SK-N-SH treated with all-trans-retinoic acid at 6 μM for 48 hours (cell line): ENCODE measurements around the gene NATD1.

Experiments used
- ATAC-seq: fragments of 200-7000 bp; cut with Tn5 transposase; 3 replicates; pipeline ENCODE4 v1.9.1; 2020; ENCODE audit warnings: mild to moderate bottlenecking, moderate library complexity
- ARNTL ChIP-seq: fragments of 450-650 bp; formaldehyde crosslinking; IDR thresholded peaks from 2 replicates; pipeline ENCODE4 v1.5.0; 2020; ENCODE audit warnings: low read depth, mild to moderate bottlenecking, moderate library complexity, borderline replicate concordance
- BACH2 ChIP-seq: fragments of 250-450 bp; sonication (Bioruptor Pico); IDR thresholded peaks from 2 replicates; pipeline ENCODE4 v1.9.0; 2021; ENCODE audit warnings: mild to moderate bottlenecking, borderline replicate concordance
- CSDC2 ChIP-seq: fragments of 250-450 bp; sonication (Bioruptor Pico); IDR thresholded peaks from 2 replicates; pipeline ENCODE4 v1.5.0; 2020; ENCODE audit warnings: mild to moderate bottlenecking, moderate library complexity
- ESRRG ChIP-seq: fragments of 250-450 bp; sonication (Bioruptor Pico); IDR thresholded peaks from 2 replicates; pipeline ENCODE4 v1.6.1; 2021; ENCODE audit warnings: mild to moderate bottlenecking
- ISL1 ChIP-seq: fragments of 250-450 bp; sonication (Bioruptor Pico); IDR thresholded peaks from 2 replicates; pipeline ENCODE4 v2.1.2; 2022; ENCODE audit warnings: mild to moderate bottlenecking, moderate library complexity
- OSR1 ChIP-seq: fragments of 250-450 bp; sonication (Bioruptor Pico); IDR thresholded peaks from 2 replicates; pipeline ENCODE4 v1.8.0; 2022; ENCODE audit warnings: moderate library complexity, mild to moderate bottlenecking, inconsistent platforms
- PPARA ChIP-seq: fragments of 250-450 bp; sonication (Bioruptor Pico); IDR thresholded peaks from 2 replicates; pipeline ENCODE4 v1.5.0; 2020; ENCODE audit warnings: mild to moderate bottlenecking, borderline replicate concordance
- RARB ChIP-seq: fragments of 250-450 bp; sonication (Bioruptor Pico); IDR thresholded peaks from 2 replicates; pipeline ENCODE4 v1.8.0; 2021; ENCODE audit warnings: mild to moderate bottlenecking, moderate library complexity
- TCF4 ChIP-seq: fragments of 250-450 bp; sonication (Bioruptor Pico); IDR thresholded peaks from 2 replicates; pipeline ENCODE4 v1.8.0; 2021; ENCODE audit warnings: mild to moderate bottlenecking, moderate library complexity, borderline replicate concordance
- TOX ChIP-seq: fragments of 250-450 bp; sonication (Bioruptor Pico); IDR thresholded peaks from 2 replicates; pipeline ENCODE4 v1.8.0; 2021; ENCODE audit warnings: mild to moderate bottlenecking, moderate library complexity, borderline replicate concordance
- TSHZ2 ChIP-seq: fragments of 250-450 bp; sonication (Bioruptor Pico); IDR thresholded peaks from 2 replicates; pipeline ENCODE4 v1.5.0; 2020; ENCODE audit warnings: mild to moderate bottlenecking, moderate library complexity
- ZC3H10 ChIP-seq: fragments of 250-450 bp; sonication (Bioruptor Pico); IDR thresholded peaks from 2 replicates; pipeline ENCODE4 v1.5.1; 2021; ENCODE audit warnings: mild to moderate bottlenecking, moderate library complexity
- ZFP3 ChIP-seq: fragments of 250-450 bp; sonication (Bioruptor Pico); IDR thresholded peaks from 2 replicates; pipeline ENCODE4 v1.5.0; 2020; ENCODE audit warnings: mild to moderate bottlenecking, moderate library complexity
- ZFP30 ChIP-seq: fragments of 450-650 bp; formaldehyde crosslinking; IDR thresholded peaks from 2 replicates; pipeline ENCODE4 v1.5.0; 2022; ENCODE audit warnings: mild to moderate bottlenecking, moderate library complexity
- ZNF565 ChIP-seq: fragments of 450-650 bp; formaldehyde crosslinking; conservative IDR thresholded peaks from 2 replicates; pipeline ENCODE4 v1.5.0; 2020; ENCODE audit warnings: low read depth, mild to moderate bottlenecking, moderate library complexity
- ZNF70 ChIP-seq: fragments of 450-650 bp; formaldehyde crosslinking; IDR thresholded peaks from 2 replicates; pipeline ENCODE4 v1.5.0; 2020; ENCODE audit warnings: mild to moderate bottlenecking, moderate library complexity
- ZNF8 ChIP-seq: fragments of 450-650 bp; formaldehyde crosslinking; IDR thresholded peaks from 2 replicates; pipeline ENCODE4 v1.5.0; 2020; ENCODE audit warnings: mild to moderate bottlenecking, moderate library complexity
- TF ChIP-seq, protein P1 (sequence below): fragments of 250-450 bp; sonication (Bioruptor Pico); IDR thresholded peaks from 2 replicates; pipeline ENCODE4 v1.8.0; 2020; ENCODE audit warnings: mild to moderate bottlenecking, moderate library complexity, borderline replicate concordance
- TF ChIP-seq, protein P2 (sequence below): fragments of 250-450 bp; sonication (Bioruptor Pico); IDR thresholded peaks from 2 replicates; pipeline ENCODE4 v1.5.1; 2020; ENCODE audit warnings: low read depth, mild to moderate bottlenecking, moderate library complexity

Gene NATD1

GRCh38 chr17:21272881-21273792 is 19.9 kb upstream of the NATD1 start:
- TF ChIP-seq CSDC2 (no peak), ISL1 (CRISPR knock-in tag) (no peak), RARB (no peak), TSHZ2 (no peak), ZC3H10 (CRISPR knock-in tag) (no peak), PPARA (CRISPR knock-in tag) (no peak), OSR1 (no peak), ESRRG (CRISPR knock-in tag) (no peak), ARNTL (CRISPR knock-in tag) (no peak), BACH2 (no peak)
- TF ChIP-seq, protein P1, sequence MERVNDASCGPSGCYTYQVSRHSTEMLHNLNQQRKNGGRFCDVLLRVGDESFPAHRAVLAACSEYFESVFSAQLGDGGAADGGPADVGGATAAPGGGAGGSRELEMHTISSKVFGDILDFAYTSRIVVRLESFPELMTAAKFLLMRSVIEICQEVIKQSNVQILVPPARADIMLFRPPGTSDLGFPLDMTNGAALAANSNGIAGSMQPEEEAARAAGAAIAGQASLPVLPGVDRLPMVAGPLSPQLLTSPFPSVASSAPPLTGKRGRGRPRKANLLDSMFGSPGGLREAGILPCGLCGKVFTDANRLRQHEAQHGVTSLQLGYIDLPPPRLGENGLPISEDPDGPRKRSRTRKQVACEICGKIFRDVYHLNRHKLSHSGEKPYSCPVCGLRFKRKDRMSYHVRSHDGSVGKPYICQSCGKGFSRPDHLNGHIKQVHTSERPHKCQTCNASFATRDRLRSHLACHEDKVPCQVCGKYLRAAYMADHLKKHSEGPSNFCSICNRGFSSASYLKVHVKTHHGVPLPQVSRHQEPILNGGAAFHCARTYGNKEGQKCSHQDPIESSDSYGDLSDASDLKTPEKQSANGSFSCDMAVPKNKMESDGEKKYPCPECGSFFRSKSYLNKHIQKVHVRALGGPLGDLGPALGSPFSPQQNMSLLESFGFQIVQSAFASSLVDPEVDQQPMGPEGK (CRISPR knock-in tag): no peak
- no peak for ATAC-seq

DNA sequence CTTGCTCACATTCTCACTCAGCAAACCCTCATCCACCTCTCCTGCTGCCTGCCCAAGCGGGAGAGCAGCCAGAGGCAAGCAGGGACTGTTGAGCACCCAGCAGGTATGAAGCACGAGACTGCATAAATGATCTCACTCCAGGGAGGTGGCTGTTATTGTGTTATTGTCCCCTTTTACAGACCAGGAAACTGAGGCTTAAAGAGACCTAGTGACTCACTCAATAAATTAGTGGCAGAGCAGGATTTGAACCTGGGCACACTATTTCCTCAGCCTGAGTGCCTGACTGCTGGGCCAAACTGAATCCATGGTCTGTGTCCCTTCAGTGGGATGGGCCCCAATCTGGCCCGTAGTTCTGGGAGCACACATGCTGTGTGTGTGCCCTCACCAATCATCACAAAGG is 19.0 kb upstream of the NATD1 start:
- ATAC-seq: no peak
- TF ChIP-seq TSHZ2 (no peak), ZNF8 (CRISPR knock-in tag) (no peak), ZFP3 (CRISPR knock-in tag) (no peak), OSR1 (no peak), ARNTL (CRISPR knock-in tag) (no peak), CSDC2 (no peak), TOX (CRISPR knock-in tag) (no peak), ZFP30 (CRISPR knock-in tag) (no peak), ZNF70 (no peak), ZNF565 (CRISPR knock-in tag) (no peak), ZC3H10 (CRISPR knock-in tag) (no peak), ESRRG (CRISPR knock-in tag) (no peak), PPARA (CRISPR knock-in tag) (no peak)
- TF ChIP-seq, protein P2, sequence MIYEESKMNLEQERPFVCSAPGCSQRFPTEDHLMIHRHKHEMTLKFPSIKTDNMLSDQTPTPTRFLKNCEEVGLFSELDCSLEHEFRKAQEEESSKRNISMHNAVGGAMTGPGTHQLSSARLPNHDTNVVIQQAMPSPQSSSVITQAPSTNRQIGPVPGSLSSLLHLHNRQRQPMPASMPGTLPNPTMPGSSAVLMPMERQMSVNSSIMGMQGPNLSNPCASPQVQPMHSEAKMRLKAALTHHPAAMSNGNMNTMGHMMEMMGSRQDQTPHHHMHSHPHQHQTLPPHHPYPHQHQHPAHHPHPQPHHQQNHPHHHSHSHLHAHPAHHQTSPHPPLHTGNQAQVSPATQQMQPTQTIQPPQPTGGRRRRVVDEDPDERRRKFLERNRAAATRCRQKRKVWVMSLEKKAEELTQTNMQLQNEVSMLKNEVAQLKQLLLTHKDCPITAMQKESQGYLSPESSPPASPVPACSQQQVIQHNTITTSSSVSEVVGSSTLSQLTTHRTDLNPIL (CRISPR knock-in tag): no peak
- TF ChIP-seq, all 23 proteins: peak for 0

DNA sequence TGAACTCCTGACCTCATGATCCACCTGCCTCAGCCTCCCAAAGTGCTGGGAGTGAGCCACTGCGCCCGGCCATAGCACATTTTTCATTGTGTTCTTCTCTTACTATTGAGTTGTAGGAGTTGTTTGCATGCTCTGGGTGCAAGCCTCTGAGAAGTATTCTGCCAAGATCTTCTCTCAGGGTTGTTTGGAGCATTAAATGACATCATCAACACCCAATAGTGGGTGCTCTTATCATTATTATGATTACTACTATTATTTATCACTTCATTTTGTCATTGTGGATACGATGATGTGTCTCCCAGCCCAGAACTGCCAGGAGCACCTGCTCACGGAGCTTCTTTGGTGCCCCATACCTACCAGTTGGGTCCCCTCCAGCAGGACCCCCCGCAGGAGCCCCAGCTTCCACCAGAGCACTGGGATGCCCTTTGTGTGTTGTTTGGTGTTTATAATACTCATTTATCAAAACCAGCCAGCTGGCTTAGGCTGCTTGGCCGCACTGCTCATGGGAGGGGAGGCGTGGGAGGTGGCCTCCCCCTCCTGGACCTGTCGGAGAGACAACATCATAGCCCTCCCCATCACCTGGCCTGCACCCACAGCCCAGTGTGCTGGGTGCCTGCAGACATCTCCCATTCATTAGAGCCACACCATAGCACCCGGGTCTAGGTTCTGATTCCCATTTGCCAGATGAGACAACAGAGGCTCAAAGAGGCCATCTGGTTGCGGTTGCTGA is 18.4 kb upstream of the NATD1 start:
- no peak for ATAC-seq
- TF ChIP-seq PPARA (CRISPR knock-in tag) (no peak), ZNF8 (CRISPR knock-in tag) (no peak), ZFP3 (CRISPR knock-in tag) (no peak), RARB (no peak), ISL1 (CRISPR knock-in tag) (no peak), BACH2 (no peak), ZNF565 (CRISPR knock-in tag) (no peak), ESRRG (CRISPR knock-in tag) (no peak), ZC3H10 (CRISPR knock-in tag) (no peak), TOX (CRISPR knock-in tag) (no peak), TCF4 (CRISPR knock-in tag) (no peak), ZNF70 (no peak)
- TF ChIP-seq, protein P2 (CRISPR knock-in tag): no peak
- TF ChIP-seq, protein P1 (CRISPR knock-in tag): no peak
